Neural cell (in vitro differentiated cells): ENCODE results near the gene FGGY. TPM values are rescaled to one million over a fixed set of nuclear protein-coding genes. Genes with fewer than 3 reads are reported as not detected.

Source experiments
- H2AFZ ChIP-seq: fragments of 200-600, 300-800 bp; sonication (generic), shearing (Covaris generic); 2 replicates; pipeline ENCODE4 v1.6.0; 2014; ENCODE audit warnings: low read depth, mild to moderate bottlenecking, antibody characterized with exemption, low read length, moderate library complexity
- H3F3A ChIP-seq: fragments of 200-600 bp; shearing (Covaris generic); 2 replicates; pipeline ENCODE4 v1.6.1; 2016; ENCODE audit warnings: mild to moderate bottlenecking, moderate library complexity, mixed read lengths, antibody characterized with exemption, low read length; ENCODE audit not compliant: insufficient read depth, poor library complexity, severe bottlenecking
- H3K27ac ChIP-seq: fragments of 200-600, 300-800 bp; sonication (generic), shearing (Covaris generic); 2 replicates; pipeline ENCODE4 v1.5.1; 2014; ENCODE audit warnings: mild to moderate bottlenecking, low read length, moderate library complexity
- H3K27me3 ChIP-seq: fragments of 300-800, 200-600 bp; sonication (generic), shearing (Covaris generic); 2 replicates; pipeline ENCODE4 v1.6.0; 2014; ENCODE audit warnings: mild to moderate bottlenecking, low read depth, low read length, moderate library complexity; ENCODE audit not compliant: insufficient read depth
- H3K36me3 ChIP-seq: fragments of 300-800, 200-600 bp; sonication (generic), shearing (Covaris generic); 2 replicates; pipeline ENCODE4 v1.5.1; 2014; ENCODE audit warnings: mild to moderate bottlenecking, antibody characterized with exemption, low read length, moderate library complexity; ENCODE audit not compliant: insufficient read depth
- H3K4me2 ChIP-seq: fragments of 300-800, 200-600 bp; sonication (generic), shearing (Covaris generic); 2 replicates; pipeline ENCODE4 v1.6.0; 2014; ENCODE audit warnings: mild to moderate bottlenecking, low read length
- H3K4me3 ChIP-seq: fragments of 300-800, 200-600 bp; sonication (generic), shearing (Covaris generic); 2 replicates; pipeline ENCODE4 v1.5.1; 2014; ENCODE audit warnings: mild to moderate bottlenecking, low read length, moderate library complexity
- H3K79me2 ChIP-seq: fragments of 200-600 bp; shearing (Covaris generic); replicated peaks from 2 replicates; pipeline ENCODE4 v1.6.0; 2014; ENCODE audit warnings: mild to moderate bottlenecking, low read length, moderate library complexity; ENCODE audit not compliant: insufficient read depth
- H3K9ac ChIP-seq: fragments of 300-800, 200-600 bp; sonication (generic), shearing (Covaris generic); 2 replicates; pipeline ENCODE4 v1.6.1; 2016; ENCODE audit warnings: mild to moderate bottlenecking, low read length, mixed read lengths
- H3K9me2 ChIP-seq: fragments of 200-600 bp; shearing (Covaris generic); 2 replicates; pipeline ENCODE4 v1.6.1; 2016; ENCODE audit warnings: mild to moderate bottlenecking, low read length, mixed read lengths; ENCODE audit not compliant: insufficient read depth
- H3K9me3 ChIP-seq: fragments of 200-600, 300-800 bp; sonication (generic), shearing (Covaris generic); 2 replicates; pipeline ENCODE4 v1.6.1; 2016; ENCODE audit warnings: mild to moderate bottlenecking, mixed run types, low read length, moderate library complexity, mixed read lengths
- H4K20me1 ChIP-seq: fragments of 200-600 bp; shearing (Covaris generic); 2 replicates; pipeline ENCODE4 v1.6.1; 2016; ENCODE audit warnings: mild to moderate bottlenecking, mixed run types; ENCODE audit not compliant: insufficient read depth
- CTCF ChIP-seq: fragments of 450-650 bp; IDR thresholded peaks from 2 replicates; pipeline ENCODE4 v1.5.1; 2014; ENCODE audit warnings: antibody characterized with exemption, mild to moderate bottlenecking, moderate library complexity; ENCODE audit not compliant: poor library complexity, severe bottlenecking
- EP300 ChIP-seq: fragments of 450-650 bp; conservative IDR thresholded peaks from 2 replicates; pipeline ENCODE4 v1.6.1; 2014; ENCODE audit warnings: antibody characterized with exemption, mild to moderate bottlenecking, moderate library complexity; ENCODE audit not compliant: poor library complexity, severe bottlenecking
- EZH2 ChIP-seq: fragments of 200-600, 300-800 bp; shearing (Covaris generic), sonication (generic); IDR thresholded peaks from 2 replicates; pipeline ENCODE4 v1.6.1; 2014; ENCODE audit warnings: antibody characterized with exemption, low read length, borderline replicate concordance, mild to moderate bottlenecking; ENCODE audit not compliant: insufficient read depth, poor library complexity, severe bottlenecking
- MXI1 ChIP-seq: fragments of 450-650 bp; conservative IDR thresholded peaks from 2 replicates; pipeline ENCODE4 v1.6.1; 2014; ENCODE audit warnings: antibody characterized with exemption, mild to moderate bottlenecking; ENCODE audit not compliant: poor library complexity, severe bottlenecking
- POLR2AphosphoS5 ChIP-seq: IDR thresholded peaks from 2 replicates; pipeline ENCODE4 v1.6.1; 2012
- RAD21 ChIP-seq: fragments of 450-650 bp; conservative IDR thresholded peaks from 2 replicates; pipeline ENCODE4 v1.6.1; 2014; ENCODE audit warnings: antibody characterized with exemption, mild to moderate bottlenecking, moderate library complexity
- REST ChIP-seq: IDR thresholded peaks from 2 replicates; pipeline ENCODE4 v1.6.1; 2012; ENCODE audit warnings: borderline replicate concordance
- SMC3 ChIP-seq: fragments of 450-650 bp; conservative IDR thresholded peaks from 2 replicates; pipeline ENCODE4 v1.6.1; 2014; ENCODE audit warnings: antibody characterized with exemption, mild to moderate bottlenecking, moderate library complexity; ENCODE audit not compliant: poor library complexity
- TAF1 ChIP-seq: IDR thresholded peaks from 2 replicates; pipeline ENCODE4 v1.6.1; 2012; ENCODE audit warnings: low read depth
- polyA plus RNA-seq: library from polyadenylated mRNA; depleted of rRNA; stranded (reverse); fragments of >200 nt; gene quantifications from 2 replicates; pipeline ENCODE4 v1.2.3, GENCODE V29; 2014

Gene FGGY
- polyA plus RNA-seq, 1 donor from 2014 or later = 7.4 TPM

DNA sequence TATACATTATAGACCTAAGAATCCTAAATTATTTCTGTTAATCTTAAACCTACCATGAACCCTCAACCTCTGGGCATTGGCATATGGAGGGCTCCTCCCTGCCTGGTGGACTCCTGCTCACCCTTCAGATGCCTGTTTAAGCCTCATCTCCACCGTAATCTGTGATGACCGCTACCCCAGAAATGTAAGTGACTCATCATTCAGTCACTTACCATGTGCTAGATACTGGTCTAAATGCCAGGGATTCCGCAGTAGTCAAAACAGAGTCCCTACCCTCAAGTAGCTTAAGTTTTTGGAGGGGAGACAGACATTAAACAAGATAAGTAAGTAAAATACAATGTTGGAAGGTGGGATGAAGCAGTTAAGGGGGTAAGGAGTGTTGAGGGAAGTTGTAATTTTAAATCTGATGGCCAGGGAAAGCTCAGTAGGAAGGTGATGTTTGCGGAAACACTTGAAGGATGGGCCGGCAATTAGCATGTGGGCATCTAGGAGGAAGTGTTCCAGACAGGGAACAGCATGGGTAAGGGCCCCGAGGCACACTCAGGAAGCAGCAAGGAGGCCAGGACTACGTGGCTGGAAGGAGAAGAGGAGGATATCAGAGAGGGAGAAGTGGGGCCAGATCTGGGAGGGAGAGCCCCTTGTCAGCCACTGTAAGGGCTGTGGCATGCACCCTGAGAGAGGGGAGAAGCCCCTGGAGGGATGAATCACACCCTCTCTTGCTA is 376.1 kb downstream of the FGGY start:
- H3K9me2 ChIP-seq = no peaks in the 10 kb centered on the region
- H3K27me3 ChIP-seq = no peaks in the 10 kb centered on the region
- no peak overlapping the region for H3K9ac ChIP-seq
- H2AFZ ChIP-seq = no peak overlapping the region
- no peak overlapping the region for H3K4me2 ChIP-seq
- no peak overlapping the region for H3K4me3 ChIP-seq
- no peaks in the 10 kb centered on the region for H4K20me1 ChIP-seq
- no peak overlapping the region for H3K27ac ChIP-seq
- H3K36me3 ChIP-seq = no peaks in the 10 kb centered on the region
- H3K9me3 ChIP-seq = no peaks in the 10 kb centered on the region
- H3K79me2 ChIP-seq = no peaks in the 10 kb centered on the region
- TF ChIP-seq POLR2AphosphoS5 (no peak), MXI1 (no peak), EZH2 (no peak), TAF1 (no peak), REST (no peak), RAD21 (no peak), CTCF (no peak), SMC3 (no peak), EP300 (no peak)
- H3F3A ChIP-seq = peaks cover under 1% of the 10 kb centered on the region

DNA sequence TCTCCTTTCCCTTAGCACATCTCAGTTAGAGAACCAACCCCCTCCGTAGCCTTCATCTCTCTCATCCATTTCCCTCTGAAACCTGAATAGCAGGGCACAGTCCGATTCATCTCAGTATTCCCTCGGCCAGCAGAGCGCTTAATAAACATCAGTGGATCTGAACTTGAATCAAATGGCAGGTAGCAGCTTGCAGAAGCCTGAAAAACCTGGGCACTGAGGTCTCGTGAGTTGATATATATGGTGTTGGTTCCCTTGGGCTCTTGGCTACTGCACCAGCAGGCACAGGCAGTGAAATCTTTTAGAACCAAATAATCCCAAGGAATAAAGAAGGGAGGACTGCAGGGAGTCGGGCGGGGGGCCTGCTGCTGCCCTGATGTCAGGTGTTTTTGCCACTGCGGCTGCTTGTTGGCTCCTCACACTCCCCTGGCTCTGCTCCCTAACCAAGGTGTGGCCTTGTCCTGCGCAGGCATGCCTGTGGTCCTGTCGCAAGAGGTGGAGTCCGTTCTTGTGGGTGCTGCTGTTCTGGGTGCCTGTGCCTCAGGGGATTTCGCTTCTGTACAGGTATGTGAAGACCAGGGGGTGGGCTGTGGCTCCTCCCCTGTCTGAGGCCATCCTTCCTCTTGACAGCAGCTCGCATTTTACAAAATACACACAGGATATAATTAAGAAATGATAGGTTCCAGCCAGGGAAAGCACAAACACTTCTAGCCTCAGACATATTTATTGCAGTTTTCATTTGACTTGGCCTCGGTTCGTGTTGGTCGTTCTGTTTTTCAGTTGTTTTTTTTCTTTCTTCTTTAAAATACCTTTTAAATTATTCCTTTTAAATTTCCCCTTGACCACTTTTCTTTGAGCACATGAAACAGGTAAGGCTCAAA is 376.9 kb downstream of the FGGY start:
- no peaks in the 10 kb centered on the region for H3K27me3 ChIP-seq
- H3K9ac ChIP-seq = no peak overlapping the region
- no peak overlapping the region for H3K4me3 ChIP-seq
- peaks cover 7% of the 10 kb centered on the region for H3F3A ChIP-seq
- no peak overlapping the region for H2AFZ ChIP-seq
- H3K9me2 ChIP-seq = no peaks in the 10 kb centered on the region
- no peak for TF ChIP-seq CTCF
- no peak for TF ChIP-seq RAD21
- no peak for TF ChIP-seq POLR2AphosphoS5
- TF ChIP-seq TAF1 = no peak
- no peak for TF ChIP-seq EP300
- no peak for TF ChIP-seq SMC3
- no peak for TF ChIP-seq MXI1
- TF ChIP-seq REST = no peak
- TF ChIP-seq EZH2 = no peak
- H3K4me2 ChIP-seq = no peak overlapping the region
- H3K27ac ChIP-seq = no peak overlapping the region
- no peaks in the 10 kb centered on the region for H3K79me2 ChIP-seq
- no peaks in the 10 kb centered on the region for H3K36me3 ChIP-seq
- H4K20me1 ChIP-seq = no peaks in the 10 kb centered on the region
- H3K9me3 ChIP-seq = no peaks in the 10 kb centered on the region
